Neural cell (in vitro differentiated cells): ENCODE measurements around the gene UGT2B7. TPM values are rescaled to one million over a fixed set of nuclear protein-coding genes. Genes with fewer than 3 reads are reported as not detected.

Experiments
- H2AFZ ChIP-seq: fragments of 200-600, 300-800 bp; sonication (generic), shearing (Covaris generic); 2 replicates; pipeline ENCODE4 v1.6.0; 2014; ENCODE audit warnings: low read depth, mild to moderate bottlenecking, antibody characterized with exemption, low read length, moderate library complexity
- H3F3A ChIP-seq: fragments of 200-600 bp; shearing (Covaris generic); 2 replicates; pipeline ENCODE4 v1.6.1; 2016; ENCODE audit warnings: mild to moderate bottlenecking, moderate library complexity, mixed read lengths, antibody characterized with exemption, low read length; ENCODE audit not compliant: insufficient read depth, poor library complexity, severe bottlenecking
- H3K27ac ChIP-seq: fragments of 200-600, 300-800 bp; sonication (generic), shearing (Covaris generic); 2 replicates; pipeline ENCODE4 v1.5.1; 2014; ENCODE audit warnings: mild to moderate bottlenecking, low read length, moderate library complexity
- H3K27me3 ChIP-seq: fragments of 300-800, 200-600 bp; sonication (generic), shearing (Covaris generic); 2 replicates; pipeline ENCODE4 v1.6.0; 2014; ENCODE audit warnings: mild to moderate bottlenecking, low read depth, low read length, moderate library complexity; ENCODE audit not compliant: insufficient read depth
- H3K36me3 ChIP-seq: fragments of 300-800, 200-600 bp; sonication (generic), shearing (Covaris generic); 2 replicates; pipeline ENCODE4 v1.5.1; 2014; ENCODE audit warnings: mild to moderate bottlenecking, antibody characterized with exemption, low read length, moderate library complexity; ENCODE audit not compliant: insufficient read depth
- H3K4me2 ChIP-seq: fragments of 300-800, 200-600 bp; sonication (generic), shearing (Covaris generic); 2 replicates; pipeline ENCODE4 v1.6.0; 2014; ENCODE audit warnings: mild to moderate bottlenecking, low read length
- H3K4me3 ChIP-seq: fragments of 300-800, 200-600 bp; sonication (generic), shearing (Covaris generic); 2 replicates; pipeline ENCODE4 v1.5.1; 2014; ENCODE audit warnings: mild to moderate bottlenecking, low read length, moderate library complexity
- H3K79me2 ChIP-seq: fragments of 200-600 bp; shearing (Covaris generic); replicated peaks from 2 replicates; pipeline ENCODE4 v1.6.0; 2014; ENCODE audit warnings: mild to moderate bottlenecking, low read length, moderate library complexity; ENCODE audit not compliant: insufficient read depth
- H3K9ac ChIP-seq: fragments of 300-800, 200-600 bp; sonication (generic), shearing (Covaris generic); 2 replicates; pipeline ENCODE4 v1.6.1; 2016; ENCODE audit warnings: mild to moderate bottlenecking, low read length, mixed read lengths
- H3K9me2 ChIP-seq: fragments of 200-600 bp; shearing (Covaris generic); 2 replicates; pipeline ENCODE4 v1.6.1; 2016; ENCODE audit warnings: mild to moderate bottlenecking, low read length, mixed read lengths; ENCODE audit not compliant: insufficient read depth
- H3K9me3 ChIP-seq: fragments of 200-600, 300-800 bp; sonication (generic), shearing (Covaris generic); 2 replicates; pipeline ENCODE4 v1.6.1; 2016; ENCODE audit warnings: mild to moderate bottlenecking, mixed run types, low read length, moderate library complexity, mixed read lengths
- H4K20me1 ChIP-seq: fragments of 200-600 bp; shearing (Covaris generic); 2 replicates; pipeline ENCODE4 v1.6.1; 2016; ENCODE audit warnings: mild to moderate bottlenecking, mixed run types; ENCODE audit not compliant: insufficient read depth
- EP300 ChIP-seq: fragments of 450-650 bp; conservative IDR thresholded peaks from 2 replicates; pipeline ENCODE4 v1.6.1; 2014; ENCODE audit warnings: antibody characterized with exemption, mild to moderate bottlenecking, moderate library complexity; ENCODE audit not compliant: poor library complexity, severe bottlenecking
- EZH2 ChIP-seq: fragments of 200-600, 300-800 bp; shearing (Covaris generic), sonication (generic); IDR thresholded peaks from 2 replicates; pipeline ENCODE4 v1.6.1; 2014; ENCODE audit warnings: antibody characterized with exemption, low read length, borderline replicate concordance, mild to moderate bottlenecking; ENCODE audit not compliant: insufficient read depth, poor library complexity, severe bottlenecking
- MXI1 ChIP-seq: fragments of 450-650 bp; conservative IDR thresholded peaks from 2 replicates; pipeline ENCODE4 v1.6.1; 2014; ENCODE audit warnings: antibody characterized with exemption, mild to moderate bottlenecking; ENCODE audit not compliant: poor library complexity, severe bottlenecking
- POLR2AphosphoS5 ChIP-seq: IDR thresholded peaks from 2 replicates; pipeline ENCODE4 v1.6.1; 2012
- RAD21 ChIP-seq: fragments of 450-650 bp; conservative IDR thresholded peaks from 2 replicates; pipeline ENCODE4 v1.6.1; 2014; ENCODE audit warnings: antibody characterized with exemption, mild to moderate bottlenecking, moderate library complexity
- SMC3 ChIP-seq: fragments of 450-650 bp; conservative IDR thresholded peaks from 2 replicates; pipeline ENCODE4 v1.6.1; 2014; ENCODE audit warnings: antibody characterized with exemption, mild to moderate bottlenecking, moderate library complexity; ENCODE audit not compliant: poor library complexity
- TAF1 ChIP-seq: IDR thresholded peaks from 2 replicates; pipeline ENCODE4 v1.6.1; 2012; ENCODE audit warnings: low read depth
- polyA plus RNA-seq: library from polyadenylated mRNA; depleted of rRNA; stranded (reverse); fragments of >200 nt; gene quantifications from 2 replicates; pipeline ENCODE4 v1.2.3, GENCODE V29; 2014
- TF ChIP-seq, protein P1 (sequence below): fragments of 450-650 bp; IDR thresholded peaks from 2 replicates; pipeline ENCODE4 v1.5.1; 2014; ENCODE audit warnings: antibody characterized with exemption, mild to moderate bottlenecking, moderate library complexity; ENCODE audit not compliant: poor library complexity, severe bottlenecking
- TF ChIP-seq, protein P2 (sequence below): IDR thresholded peaks from 2 replicates; pipeline ENCODE4 v1.6.1; 2012; ENCODE audit warnings: borderline replicate concordance

The UGT2B7 gene
- polyA plus RNA-seq, 1 donor from 2014 or later, result not detected

DNA sequence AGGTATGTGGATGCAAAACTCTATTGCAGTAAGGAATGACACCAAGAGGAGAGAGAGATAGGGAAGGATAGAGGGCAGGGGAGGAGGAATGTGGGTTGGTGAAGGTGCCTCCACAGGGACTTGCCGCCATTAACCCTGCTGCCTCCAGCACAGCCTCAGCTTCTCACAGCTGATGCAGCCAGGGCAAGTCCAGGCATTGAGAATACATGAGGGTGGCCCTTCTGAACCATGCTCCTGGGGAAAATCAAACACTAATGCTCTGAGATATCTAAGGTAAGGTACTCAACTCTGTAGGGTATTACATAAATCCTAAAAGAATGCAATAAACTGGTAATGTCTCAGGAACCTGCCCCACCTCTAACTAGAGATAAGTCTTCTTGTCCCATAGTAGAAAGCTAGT lies 28.7 kb downstream of the UGT2B7 start:
- Histone ChIP-seq H3K9me2 (no peaks in the 10 kb centered on the region), H3K27me3 (no peaks in the 10 kb centered on the region), H3K9ac (no peak overlapping the region), H3K4me3 (no peak overlapping the region), H3F3A (no peaks in the 10 kb centered on the region), H2AFZ (no peak overlapping the region), H3K27ac (no peak overlapping the region), H3K4me2 (no peak overlapping the region), H3K36me3 (no peaks in the 10 kb centered on the region), H3K9me3 (no peaks in the 10 kb centered on the region), H3K79me2 (no peaks in the 10 kb centered on the region), H4K20me1 (no peaks in the 10 kb centered on the region)
- TF ChIP-seq RAD21, result no peak
- no peak for TF ChIP-seq EP300
- TF ChIP-seq, protein P1, sequence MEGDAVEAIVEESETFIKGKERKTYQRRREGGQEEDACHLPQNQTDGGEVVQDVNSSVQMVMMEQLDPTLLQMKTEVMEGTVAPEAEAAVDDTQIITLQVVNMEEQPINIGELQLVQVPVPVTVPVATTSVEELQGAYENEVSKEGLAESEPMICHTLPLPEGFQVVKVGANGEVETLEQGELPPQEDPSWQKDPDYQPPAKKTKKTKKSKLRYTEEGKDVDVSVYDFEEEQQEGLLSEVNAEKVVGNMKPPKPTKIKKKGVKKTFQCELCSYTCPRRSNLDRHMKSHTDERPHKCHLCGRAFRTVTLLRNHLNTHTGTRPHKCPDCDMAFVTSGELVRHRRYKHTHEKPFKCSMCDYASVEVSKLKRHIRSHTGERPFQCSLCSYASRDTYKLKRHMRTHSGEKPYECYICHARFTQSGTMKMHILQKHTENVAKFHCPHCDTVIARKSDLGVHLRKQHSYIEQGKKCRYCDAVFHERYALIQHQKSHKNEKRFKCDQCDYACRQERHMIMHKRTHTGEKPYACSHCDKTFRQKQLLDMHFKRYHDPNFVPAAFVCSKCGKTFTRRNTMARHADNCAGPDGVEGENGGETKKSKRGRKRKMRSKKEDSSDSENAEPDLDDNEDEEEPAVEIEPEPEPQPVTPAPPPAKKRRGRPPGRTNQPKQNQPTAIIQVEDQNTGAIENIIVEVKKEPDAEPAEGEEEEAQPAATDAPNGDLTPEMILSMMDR, result no peak
- TF ChIP-seq, protein P2, sequence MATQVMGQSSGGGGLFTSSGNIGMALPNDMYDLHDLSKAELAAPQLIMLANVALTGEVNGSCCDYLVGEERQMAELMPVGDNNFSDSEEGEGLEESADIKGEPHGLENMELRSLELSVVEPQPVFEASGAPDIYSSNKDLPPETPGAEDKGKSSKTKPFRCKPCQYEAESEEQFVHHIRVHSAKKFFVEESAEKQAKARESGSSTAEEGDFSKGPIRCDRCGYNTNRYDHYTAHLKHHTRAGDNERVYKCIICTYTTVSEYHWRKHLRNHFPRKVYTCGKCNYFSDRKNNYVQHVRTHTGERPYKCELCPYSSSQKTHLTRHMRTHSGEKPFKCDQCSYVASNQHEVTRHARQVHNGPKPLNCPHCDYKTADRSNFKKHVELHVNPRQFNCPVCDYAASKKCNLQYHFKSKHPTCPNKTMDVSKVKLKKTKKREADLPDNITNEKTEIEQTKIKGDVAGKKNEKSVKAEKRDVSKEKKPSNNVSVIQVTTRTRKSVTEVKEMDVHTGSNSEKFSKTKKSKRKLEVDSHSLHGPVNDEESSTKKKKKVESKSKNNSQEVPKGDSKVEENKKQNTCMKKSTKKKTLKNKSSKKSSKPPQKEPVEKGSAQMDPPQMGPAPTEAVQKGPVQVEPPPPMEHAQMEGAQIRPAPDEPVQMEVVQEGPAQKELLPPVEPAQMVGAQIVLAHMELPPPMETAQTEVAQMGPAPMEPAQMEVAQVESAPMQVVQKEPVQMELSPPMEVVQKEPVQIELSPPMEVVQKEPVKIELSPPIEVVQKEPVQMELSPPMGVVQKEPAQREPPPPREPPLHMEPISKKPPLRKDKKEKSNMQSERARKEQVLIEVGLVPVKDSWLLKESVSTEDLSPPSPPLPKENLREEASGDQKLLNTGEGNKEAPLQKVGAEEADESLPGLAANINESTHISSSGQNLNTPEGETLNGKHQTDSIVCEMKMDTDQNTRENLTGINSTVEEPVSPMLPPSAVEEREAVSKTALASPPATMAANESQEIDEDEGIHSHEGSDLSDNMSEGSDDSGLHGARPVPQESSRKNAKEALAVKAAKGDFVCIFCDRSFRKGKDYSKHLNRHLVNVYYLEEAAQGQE, result no peak
- TF ChIP-seq SMC3, result no peak
- TF ChIP-seq POLR2AphosphoS5, result no peak
- no peak for TF ChIP-seq TAF1
- TF ChIP-seq MXI1, result no peak

DNA sequence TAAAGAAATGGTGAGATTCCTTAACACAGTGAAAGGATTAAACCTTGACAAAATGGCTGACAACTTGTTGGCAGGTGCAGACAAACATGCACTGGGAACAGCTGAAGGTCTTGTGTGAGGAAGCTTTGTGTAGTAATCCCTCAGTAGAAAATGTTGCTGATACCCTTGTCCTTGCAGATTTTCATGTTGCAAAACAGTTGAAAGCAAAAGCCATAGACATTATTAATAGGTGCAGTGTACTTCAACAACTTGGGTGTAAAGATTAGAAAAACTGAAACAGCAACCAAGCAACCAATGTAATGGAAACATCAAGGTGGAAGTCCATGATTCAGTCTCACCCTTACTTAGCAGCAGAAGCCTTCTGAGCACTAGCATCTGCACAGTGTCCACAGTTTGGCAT lies 29.8 kb downstream of the UGT2B7 start:
- Histone ChIP-seq H3K4me2 (no peak overlapping the region), H3K4me3 (no peak overlapping the region), H3K9ac (no peak overlapping the region), H4K20me1 (no peaks in the 10 kb centered on the region), H2AFZ (no peak overlapping the region), H3K79me2 (no peaks in the 10 kb centered on the region), H3K36me3 (no peaks in the 10 kb centered on the region), H3K27me3 (no peaks in the 10 kb centered on the region), H3K9me3 (no peaks in the 10 kb centered on the region), H3K27ac (no peak overlapping the region), H3K9me2 (no peaks in the 10 kb centered on the region), H3F3A (no peaks in the 10 kb centered on the region)
- TF ChIP-seq MXI1 (no peak), EZH2 (no peak), TAF1 (no peak), POLR2AphosphoS5 (no peak), RAD21 (no peak), EP300 (no peak)
- TF ChIP-seq, protein P2, result no peak
